Mucosa of descending colon (tissue), 3 donors: ENCODE data around the gene DENND1A. TPM values are rescaled to one million over a fixed set of nuclear protein-coding genes. Genes with fewer than 3 reads are reported as not detected.

Experiments
- ATAC-seq: fragments of 200-7000 bp; cut with Tn5 transposase; one replicate; pipeline ENCODE4 v1.9.1; 2020; ENCODE audit warnings: mild to moderate bottlenecking, moderate library complexity
- DNase-seq, 3 donors: peaks; one replicate each; pipeline ENCODE4 v3.0.0-alpha.2; 2020
- H3K36me3 ChIP-seq: fragments of 200-600 bp; one replicate; pipeline ENCODE4 v1.8.0; 2021; ENCODE audit warnings: low read depth, mild to moderate bottlenecking
- H3K4me1 ChIP-seq: fragments of 200-600 bp; one replicate; pipeline ENCODE4 v1.8.0; 2021; ENCODE audit warnings: low read depth, mild to moderate bottlenecking
- H3K4me3 ChIP-seq: fragments of 200-600 bp; one replicate; pipeline ENCODE4 v1.8.0; 2021; ENCODE audit warnings: mild to moderate bottlenecking
- H3K9me3 ChIP-seq: fragments of 200-600 bp; one replicate; pipeline ENCODE4 v1.8.0; 2021; ENCODE audit warnings: mild to moderate bottlenecking
- CTCF ChIP-seq: fragments of 200-600 bp; IDR thresholded peaks from one replicate; pipeline ENCODE4 v1.8.0; 2022; ENCODE audit warnings: antibody characterized with exemption, mild to moderate bottlenecking
- intact Hi-C, 2 donors: fragments of 100-400 bp; cut with DNase I in 1 of 2; cut with micrococcal nuclease in 1 of 2; formaldehyde crosslinking; loops; one replicate each; pipeline versions ENCODE4 v1.11.0 to v1.11.1; 2022; cut with DNase I, micrococcal nuclease
- total RNA-seq, 3 donors: library from RNA; stranded (reverse); fragmentation: NEBNext Ultra II Directional in 2 of 3; extraction: Animal tissue kit (Norgen Biotek cat#: 25700) in 2 of 3; gene quantifications; one replicate each; pipeline versions ENCODE4 v1.2.1 to v1.2.4, GENCODE V29; 2021 to 2023
- donor health status: DM: no; HTN: no; CAD: no; lungs with moderate emphysema.
- donor health status: DM: no; HTN: no; CAD: no.
- donor health status: DM: no; HTN: yes; CAD: no.

The DENND1A gene
- total RNA-seq, 3 donors from 2014 or later = 32.8 to 50.0 (median 35.1) TPM

DNA sequence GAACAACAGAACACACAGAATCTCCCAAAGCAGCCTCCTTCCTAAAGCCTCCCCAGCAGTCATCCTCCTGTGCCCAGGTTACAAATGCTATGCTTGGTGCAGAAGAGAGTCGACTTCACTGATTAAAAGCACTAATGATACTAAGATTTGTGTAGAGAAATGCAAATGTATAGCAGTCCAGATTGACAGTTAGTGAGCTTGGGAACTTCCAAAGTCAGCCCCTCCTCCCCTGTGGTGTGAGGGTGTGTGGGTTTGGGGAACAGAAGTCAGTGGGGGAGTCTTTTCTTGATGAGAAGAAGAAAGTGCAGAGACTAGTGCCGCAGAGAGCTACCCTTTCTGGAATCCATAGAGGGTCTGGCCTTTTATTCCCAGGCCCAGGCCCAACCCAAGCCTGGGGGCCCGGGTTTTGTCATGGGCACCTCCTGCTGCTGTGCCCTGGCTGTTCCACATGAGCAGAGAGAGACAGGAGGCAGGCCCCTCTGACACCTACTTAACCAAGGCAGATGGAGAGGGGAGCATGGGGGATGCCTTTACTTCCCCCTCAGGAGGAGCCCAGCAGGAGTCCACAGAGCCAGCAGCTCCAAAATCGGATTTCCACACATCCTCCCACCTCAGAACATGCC is 173.3 kb downstream of the DENND1A start:
- Histone ChIP-seq H3K4me3 (no peak overlapping the region), H3K36me3 (no peaks in the 10 kb centered on the region), H3K9me3 (no peaks in the 10 kb centered on the region), H3K4me1 (no peaks in the 10 kb centered on the region)
- intact Hi-C loops = no loop called here
- DNase-seq = no peak
- no peak for ATAC-seq
- TF ChIP-seq CTCF = no peak

DNA sequence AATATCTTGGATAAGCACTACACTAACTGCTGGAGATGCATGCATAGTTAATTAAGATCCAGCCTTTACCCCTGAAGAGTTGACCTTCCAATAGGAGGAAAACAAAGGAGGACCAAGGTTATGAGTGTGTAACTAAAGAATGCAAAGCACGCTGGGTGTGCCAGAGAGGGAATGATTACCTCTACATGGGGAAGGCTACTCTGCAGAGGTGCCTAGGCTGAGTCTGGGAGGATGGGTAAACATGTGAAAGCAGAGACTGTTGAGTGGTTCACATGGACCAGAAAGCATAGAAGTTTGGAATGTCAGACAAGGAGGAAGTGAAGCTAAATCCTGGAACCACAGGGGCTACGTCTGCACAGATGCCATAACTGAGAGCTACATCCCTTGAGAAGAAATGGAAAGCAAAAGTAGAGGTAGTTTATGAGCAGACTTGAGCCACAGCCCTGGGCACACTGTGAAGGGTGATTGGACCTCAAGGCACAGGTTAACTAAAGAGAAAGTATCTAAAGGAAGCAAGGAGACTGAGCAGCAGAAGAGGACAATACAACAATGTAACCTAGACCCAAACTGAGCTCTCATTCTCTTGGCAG is 176.2 kb downstream of the DENND1A start:
- Histone ChIP-seq H3K9me3 (no peaks in the 10 kb centered on the region), H3K36me3 (no peaks in the 10 kb centered on the region), H3K4me3 (no peak overlapping the region), H3K4me1 (no peaks in the 10 kb centered on the region)
- DNase-seq (no peak), ATAC-seq (peak; percentile 77)
- TF ChIP-seq CTCF = no peak
- intact Hi-C loops = no loop called here

- no peak overlapping the region for H3K4me3 ChIP-seq
- H3K9me3 ChIP-seq = no peaks in the 10 kb centered on the region
- DNase-seq (no peak), ATAC-seq (no peak)
- H3K4me1 ChIP-seq = no peaks in the 10 kb centered on the region
- TF ChIP-seq CTCF = no peak
- no peaks in the 10 kb centered on the region for H3K36me3 ChIP-seq
- intact Hi-C loops = no loop called here
Measured at GRCh38 chr9:123753016-123753415, 176.9 kb downstream of the DENND1A start.

GRCh38 chr9:123749580-123750202 is 180.2 kb downstream of the DENND1A start:
- Histone ChIP-seq H3K4me3 (no peak overlapping the region), H3K4me1 (no peaks in the 10 kb centered on the region), H3K9me3 (no peaks in the 10 kb centered on the region), H3K36me3 (no peaks in the 10 kb centered on the region)
- intact Hi-C loops = no loop called here
- DNase-seq = no peak
- no peak for TF ChIP-seq CTCF
- peak; percentile 14 for ATAC-seq

DNA sequence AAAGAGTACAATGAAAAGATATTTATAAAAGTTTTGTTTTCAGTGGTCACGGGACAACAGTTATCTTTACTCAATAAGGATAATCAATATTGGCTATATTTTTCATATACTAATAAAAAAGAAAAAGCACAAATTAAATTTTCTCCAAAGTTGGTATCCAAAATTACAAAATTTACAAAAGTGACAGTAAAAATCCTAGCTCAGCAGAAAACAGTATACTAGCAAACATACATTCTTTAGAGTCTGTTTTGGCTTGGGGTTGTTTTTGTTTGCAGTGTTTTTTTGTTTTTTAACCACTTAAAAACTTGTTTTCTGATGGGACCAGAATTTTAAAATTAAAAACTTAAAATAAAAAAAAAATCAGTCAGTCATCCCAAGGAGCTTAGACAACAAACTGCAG is 183.2 kb downstream of the DENND1A start:
- TF ChIP-seq CTCF = no peak
- intact Hi-C loops = no loop called here
- no peaks in the 10 kb centered on the region for H3K9me3 ChIP-seq
- DNase-seq (no peak), ATAC-seq (no peak)
- H3K4me3 ChIP-seq = no peak overlapping the region
- no peaks in the 10 kb centered on the region for H3K4me1 ChIP-seq
- H3K36me3 ChIP-seq = no peaks in the 10 kb centered on the region
